ENCODE data around the gene ISG20.

- TF ChIP-seq CTCF (IDR thresholded peaks at IDR 0.05): no peak
- TF ChIP-seq POLR2A (IDR thresholded peaks at IDR 0.05): no peak
- no peak for TF ChIP-seq EP300 (IDR thresholded peaks at IDR 0.05)
Measured at GRCh38 chr15:88649286-88649733, 10.5 kb downstream of the ISG20 start.
